ENCODE measurements around the gene UPF3A.
A peak's percentile ranks its signal among the peaks of the same experiment; 100 is the strongest.
"Not testable (repeated sequence)": the region's sequence is repeated elsewhere in the genome, so short reads cannot be mapped to it uniquely, and the experiment has no call there.

The UPF3A gene

DNA sequence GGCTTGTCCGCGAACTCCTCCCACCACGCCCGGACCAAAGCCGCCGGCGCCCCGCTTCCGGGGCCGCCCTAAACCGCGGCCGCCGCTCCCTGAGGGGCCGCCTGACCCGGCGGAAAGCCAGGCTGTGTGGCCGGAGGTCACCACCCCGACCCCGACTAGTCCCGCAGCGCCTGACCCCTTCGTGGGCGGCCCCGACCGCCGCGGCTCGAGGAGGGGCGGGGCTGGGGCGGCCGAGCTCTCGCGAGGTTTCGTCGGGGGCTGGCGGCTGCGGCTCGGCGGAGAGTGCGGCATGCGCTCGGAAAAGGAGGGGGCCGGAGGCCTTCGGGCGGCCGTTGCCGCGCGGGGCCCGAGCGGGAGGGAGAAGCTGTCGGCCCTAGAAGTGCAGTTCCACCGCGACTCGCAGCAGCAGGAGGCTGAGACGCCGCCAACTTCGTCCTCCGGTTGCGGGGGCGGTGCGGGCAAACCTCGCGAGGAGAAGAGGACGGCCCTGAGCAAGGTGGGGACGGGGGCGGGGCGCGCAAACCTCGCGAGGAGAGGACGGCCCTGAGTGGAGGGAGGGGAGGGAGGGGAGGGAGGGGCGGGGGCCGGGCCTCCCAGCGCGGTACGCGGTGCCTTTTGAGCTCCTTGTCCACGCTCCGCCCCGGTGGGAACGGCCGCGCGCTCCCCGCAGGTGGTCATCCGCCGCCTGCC is at the start of gene UPF3A:
UPF3A (plus strand) TSS at position 251 of the 690 bp plus-strand sequence; CDS start at position 290, 39 bp downstream.
- peak; percentile 86 for DNase-seq

GRCh38 chr13:114231886-114232285 is 49.5 kb upstream of the UPF3A start:
- DNase-seq = no peak

- DNase-seq = no peak
Measured at GRCh38 chr13:114234266-114234644, 47.1 kb upstream of the UPF3A start.

GRCh38 chr13:114234645-114235421 is 46.6 kb upstream of the UPF3A start, which contains the start of gene CDC16:
Gene CDC16 (plus strand): TSS chr13:114234897. CDS start chr13:114235085, 188 bp downstream.
- peak; percentile 93 for DNase-seq

GRCh38 chr13:114235697-114236096 is 45.7 kb upstream of the UPF3A start:
- DNase-seq = no peak

DNA sequence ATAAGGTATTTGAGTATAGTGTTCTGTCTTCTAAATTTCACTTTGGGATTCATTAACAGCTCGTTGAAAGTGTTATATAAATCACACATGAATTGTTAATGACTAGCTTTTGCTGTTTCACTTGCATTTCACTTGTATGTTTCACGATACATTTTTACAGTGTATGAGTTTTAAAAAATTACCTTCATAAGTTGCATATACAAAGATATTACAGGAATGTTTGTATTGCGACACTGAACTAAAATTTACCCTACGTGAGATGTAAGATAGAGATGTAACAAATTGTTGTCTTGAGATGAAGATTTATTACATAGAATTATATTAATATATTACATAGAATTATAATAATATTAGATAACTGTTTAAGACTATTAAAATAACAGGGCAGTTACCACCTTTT is 45.2 kb upstream of the UPF3A start:
- DNase-seq = no peak

DNA sequence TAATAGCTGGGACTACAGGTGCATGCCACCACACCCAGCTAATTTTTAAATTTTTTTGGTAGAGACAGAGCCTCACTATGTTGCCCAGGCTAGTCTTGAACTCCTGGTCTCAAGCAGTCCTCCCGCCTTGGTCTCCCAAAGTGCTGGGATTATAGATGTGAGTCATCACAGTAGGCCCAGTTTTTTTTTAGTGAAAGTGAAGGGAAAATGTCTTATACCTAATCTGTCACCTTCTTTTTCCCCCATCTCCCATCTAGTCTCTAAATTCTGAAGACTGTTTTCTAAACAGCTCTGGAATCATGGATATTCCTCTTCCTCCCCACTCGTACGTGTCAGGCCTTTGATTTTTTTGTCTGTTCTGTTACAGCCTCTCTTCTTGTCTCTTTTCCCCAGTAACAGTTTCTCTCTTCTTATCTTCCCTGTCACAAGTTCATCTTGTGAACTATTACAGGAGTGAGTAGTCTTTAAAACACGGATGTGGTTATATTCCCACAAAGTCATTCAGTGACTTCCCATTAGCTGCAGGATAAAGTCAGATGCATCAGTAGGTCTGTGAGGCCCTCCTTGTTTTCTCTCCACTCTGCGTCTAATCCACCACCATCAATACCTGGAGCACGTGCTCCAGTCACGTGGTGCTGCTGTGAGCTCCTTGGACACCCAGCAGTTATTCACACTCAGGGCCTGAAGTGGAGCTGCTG is 43.8 kb upstream of the UPF3A start:
- DNase-seq = no peak

- no peak for DNase-seq
Measured at GRCh38 chr13:114241918-114242317, 39.5 kb upstream of the UPF3A start.

DNA sequence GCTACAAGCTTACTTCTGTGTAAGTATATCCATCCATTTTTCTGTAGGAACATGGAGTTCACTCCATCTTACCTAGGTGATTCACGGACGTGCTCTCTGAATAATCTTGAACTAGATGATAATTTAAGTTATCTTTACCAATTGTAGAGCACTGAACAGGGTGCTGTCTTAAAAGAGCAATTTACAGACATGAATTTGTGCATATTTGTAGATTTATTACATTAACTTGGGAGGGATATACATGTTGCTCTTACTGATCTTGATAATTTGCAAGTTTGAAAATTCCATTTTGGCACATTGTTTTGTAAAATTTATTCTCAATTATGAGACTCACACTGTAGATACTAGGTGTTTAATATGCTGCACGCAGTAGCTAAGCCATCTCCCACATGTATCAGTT is 37.4 kb upstream of the UPF3A start:
- DNase-seq = no peak

- DNase-seq = no peak
Measured at GRCh38 chr13:114244637-114245036, 36.8 kb upstream of the UPF3A start.

DNA sequence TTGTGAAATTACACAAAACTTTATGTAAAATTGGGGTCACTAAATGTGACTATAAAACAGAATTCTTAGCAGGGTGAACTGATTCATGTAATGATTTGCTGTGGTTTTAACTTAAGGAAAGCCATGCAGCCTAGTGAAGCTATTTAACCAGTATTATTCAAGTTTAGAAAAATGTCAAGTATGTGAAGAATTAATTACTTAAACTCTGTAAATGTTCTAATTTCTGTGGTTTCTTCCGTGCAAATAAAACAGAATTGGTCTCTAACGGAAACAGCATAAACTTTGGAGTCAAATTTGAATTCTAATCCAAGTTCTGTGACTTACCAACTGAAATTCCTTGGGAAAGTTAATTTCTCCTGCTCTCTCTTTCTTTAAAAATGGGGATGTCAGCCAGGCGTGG is 33.4 kb upstream of the UPF3A start:
- no peak for DNase-seq

GRCh38 chr13:114249077-114249476 is 32.3 kb upstream of the UPF3A start:
- DNase-seq = no peak

- not testable (repeated sequence) for DNase-seq
Measured at GRCh38 chr13:114251639-114252440, 29.6 kb upstream of the UPF3A start.

GRCh38 chr13:114256547-114256946 is 24.9 kb upstream of the UPF3A start:
- no peak for DNase-seq

DNA sequence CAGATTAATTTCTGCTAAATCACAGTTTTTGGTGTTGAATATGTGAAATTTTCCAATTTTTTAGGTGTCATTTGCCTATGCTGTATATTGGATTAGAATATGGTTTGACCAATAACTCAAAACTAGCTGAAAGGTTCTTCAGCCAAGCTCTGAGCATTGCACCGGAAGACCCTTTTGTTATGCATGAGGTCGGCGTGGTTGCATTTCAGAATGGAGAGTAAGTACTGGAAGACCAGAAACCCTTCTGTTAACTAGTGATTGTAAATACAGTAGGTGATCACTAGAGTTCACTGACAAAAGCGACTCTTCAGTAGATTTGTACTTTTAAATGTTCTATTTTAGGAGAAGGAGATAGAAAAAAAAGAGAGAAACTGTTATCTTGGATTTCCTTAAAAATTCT is 24.4 kb upstream of the UPF3A start:
- DNase-seq = no peak

DNA sequence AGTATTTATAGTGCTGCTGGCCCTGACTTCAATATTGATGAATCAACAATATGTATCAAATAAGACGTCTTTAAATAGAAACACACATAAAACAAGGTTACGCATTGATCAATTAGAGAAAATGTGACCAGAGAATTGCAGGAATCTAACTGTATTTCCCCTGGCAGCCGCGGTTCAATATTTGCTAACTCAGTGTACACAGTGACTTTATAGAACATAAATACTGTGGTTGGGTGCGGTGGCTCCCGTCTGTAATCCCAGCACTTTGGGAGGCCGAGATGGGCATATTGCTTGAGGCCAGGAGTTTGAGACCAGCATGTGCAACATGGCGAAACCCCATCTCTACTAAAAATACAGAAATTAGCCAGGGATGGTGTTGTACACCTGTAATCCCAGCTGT is 22.8 kb upstream of the UPF3A start:
- DNase-seq = peak; percentile 26

DNA sequence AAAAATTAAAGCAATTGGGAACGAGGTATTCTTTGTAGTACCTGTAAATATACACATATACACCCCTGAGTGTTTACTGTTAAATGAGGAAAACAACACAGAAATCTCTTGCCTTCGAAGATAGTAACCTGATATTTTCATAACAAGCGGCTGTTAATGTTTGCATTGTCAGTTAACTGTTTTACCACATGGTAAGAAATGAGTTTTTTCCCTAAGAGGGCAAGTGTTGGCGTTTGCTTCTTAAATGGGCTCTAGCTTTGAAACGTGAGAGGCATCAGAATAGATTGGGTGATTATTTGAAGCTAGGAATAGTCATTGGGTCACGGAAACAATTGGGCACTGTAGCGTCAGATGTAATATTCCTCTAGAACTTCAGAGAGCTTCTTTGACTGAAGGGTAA is 22.0 kb upstream of the UPF3A start:
- DNase-seq = no peak

- DNase-seq = peak; percentile 80
Measured at GRCh38 chr13:114259974-114260373, 21.4 kb upstream of the UPF3A start.

GRCh38 chr13:114260814-114261213 is 20.6 kb upstream of the UPF3A start:
- DNase-seq = no peak

GRCh38 chr13:114261328-114261965 is 20.0 kb upstream of the UPF3A start:
- no peak for DNase-seq

DNA sequence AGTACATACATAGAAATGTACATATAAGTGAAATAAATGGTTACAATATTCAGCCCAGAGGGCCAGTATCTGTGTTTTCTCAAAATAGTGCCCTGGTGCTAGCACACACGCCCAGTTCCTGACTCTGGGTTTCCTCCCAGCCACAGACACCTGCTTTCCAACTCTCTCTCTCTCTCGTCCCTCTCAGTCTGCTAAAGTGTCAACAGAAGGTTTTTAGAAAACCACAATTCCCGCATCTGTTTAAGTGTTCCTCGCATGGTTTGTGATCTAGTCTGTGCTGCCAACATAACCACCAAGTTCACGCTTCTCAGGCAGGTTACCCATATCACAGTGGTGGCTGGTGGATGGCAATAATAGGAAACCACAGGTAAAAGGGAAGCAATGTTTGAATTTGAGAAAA is 17.8 kb upstream of the UPF3A start:
- no peak for DNase-seq

GRCh38 chr13:114264313-114264712 is 17.1 kb upstream of the UPF3A start:
- DNase-seq = not testable (repeated sequence)
